Neural crest cell (in vitro differentiated cells): Measurements from ENCODE around the gene BCL2L13. TPM values are rescaled to one million over a fixed set of nuclear protein-coding genes. Genes with fewer than 3 reads are reported as not detected.
"Not testable (repeated sequence)": the region's sequence is repeated elsewhere in the genome, so short reads cannot be mapped to it uniquely, and the experiment has no call there.

Experiments used
- DNase-seq: peaks from one replicate; pipeline ENCODE4 v3.0.0; 2021; ENCODE audit warnings: low read depth, mixed read lengths, low spot score
- H3K27ac Mint-ChIP-seq: one replicate; pipeline ENCODE4 v1.8.0; 2021; ENCODE audit warnings: mild to moderate bottlenecking, mixed read lengths; ENCODE audit not compliant: unreplicated experiment
- H3K27me3 Mint-ChIP-seq: 2 replicates; pipeline ENCODE4 v1.8.0; 2021; ENCODE audit warnings: low read depth, mild to moderate bottlenecking, mixed read lengths
- H3K36me3 Mint-ChIP-seq: 2 replicates; pipeline ENCODE4 v1.8.0; 2021; ENCODE audit warnings: low read depth, mild to moderate bottlenecking, mixed read lengths
- H3K4me1 Mint-ChIP-seq: 2 replicates; pipeline ENCODE4 v1.8.0; 2021; ENCODE audit warnings: mixed read lengths
- H3K4me3 Mint-ChIP-seq: one replicate; pipeline ENCODE4 v1.8.0; 2021; ENCODE audit warnings: mild to moderate bottlenecking, mixed read lengths
- H3K9me3 Mint-ChIP-seq: 2 replicates; pipeline ENCODE4 v1.8.0; 2021; ENCODE audit warnings: mixed read lengths
- CTCF ChIP-seq: fragments of 200-600 bp; sonication (generic); conservative IDR thresholded peaks from 2 replicates; pipeline ENCODE4 v1.5.0; 2021; ENCODE audit warnings: antibody characterized with exemption, mild to moderate bottlenecking
- total RNA-seq: library from RNA; stranded (reverse); gene quantifications from 2 replicates; pipeline ENCODE4 v1.2.1, GENCODE V29; 2021

Gene BCL2L13
- total RNA-seq, 1 donor from 2014 or later: 37.5 TPM

DNA sequence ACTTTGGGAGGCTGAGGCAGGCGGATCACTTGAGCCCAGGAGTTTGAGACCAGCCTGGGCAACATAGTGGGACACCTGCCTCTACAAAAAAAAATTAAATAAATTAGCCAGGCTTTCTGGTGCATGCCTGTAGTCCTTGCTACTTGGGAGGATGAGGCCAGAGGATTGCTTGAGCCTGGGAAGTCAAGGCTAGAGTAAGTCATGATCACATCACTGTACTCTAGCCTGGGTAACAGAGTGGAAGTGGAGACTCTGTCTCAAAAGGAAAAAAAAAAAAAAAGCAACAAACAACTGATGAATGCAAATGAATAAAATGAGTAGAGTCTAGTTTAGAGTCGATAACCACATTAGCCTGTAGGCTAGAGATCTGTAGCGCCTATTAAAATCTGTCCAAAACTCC, 3.9 kb upstream of the BCL2L13 start:
- Mint-ChIP-seq H3K9me3 (no peaks in the 10 kb centered on the region), H3K27me3 (no peaks in the 10 kb centered on the region), H3K4me3 (peak overlapping the region; percentile 39), H3K4me1 (peaks cover 17% of the 10 kb centered on the region), H3K27ac (no peak overlapping the region), H3K36me3 (no peaks in the 10 kb centered on the region)
- no peak for TF ChIP-seq CTCF
- DNase-seq: no peak

DNA sequence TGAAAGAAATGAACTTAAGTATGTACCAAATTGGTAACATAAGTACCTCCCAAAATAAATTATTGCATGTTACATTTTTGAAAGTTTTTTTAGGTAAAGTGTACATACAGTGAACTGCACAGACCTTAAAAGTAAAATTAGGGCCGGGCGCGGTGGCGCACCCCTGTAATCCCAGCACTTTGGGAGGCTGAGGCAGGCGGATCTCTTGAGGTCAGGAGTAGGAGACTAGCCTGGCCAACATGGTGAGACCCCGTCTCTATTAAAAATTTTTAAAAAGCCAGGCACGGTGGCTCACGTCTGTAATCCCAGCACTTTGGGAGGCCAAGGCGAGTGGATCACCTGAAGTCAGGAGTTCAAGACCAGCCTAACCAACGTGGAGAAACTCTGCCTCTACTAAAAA, 1.7 kb upstream of the BCL2L13 start:
- H3K27ac Mint-ChIP-seq, H3K36me3 Mint-ChIP-seq, H3K4me3 Mint-ChIP-seq, H3K27me3 Mint-ChIP-seq, H3K9me3 Mint-ChIP-seq, DNase-seq: not testable (repeated sequence)
- peaks cover 21% of the 10 kb centered on the region for H3K4me1 Mint-ChIP-seq

GRCh38 chr22:17637490-17638181, 921 bp upstream of the BCL2L13 start:
- Mint-ChIP-seq H3K36me3 (peaks cover 3% of the 10 kb centered on the region), H3K27me3 (no peaks in the 10 kb centered on the region), H3K4me1 (peaks cover 21% of the 10 kb centered on the region), H3K27ac (peak overlapping the region; percentile 92), H3K9me3 (no peaks in the 10 kb centered on the region), H3K4me3 (peak overlapping the region; percentile 90)
- no peak for DNase-seq
- TF ChIP-seq CTCF: no peak

- DNase-seq: no peak
- Mint-ChIP-seq H3K9me3 (no peaks in the 10 kb centered on the region), H3K4me1 (peaks cover 21% of the 10 kb centered on the region), H3K36me3 (peaks cover 3% of the 10 kb centered on the region), H3K4me3 (peak overlapping the region; percentile 90), H3K27ac (peak overlapping the region; percentile 92), H3K27me3 (no peaks in the 10 kb centered on the region)
- no peak for TF ChIP-seq CTCF
Observed at GRCh38 chr22:17638182-17638431, 450 bp upstream of the BCL2L13 start.

DNA sequence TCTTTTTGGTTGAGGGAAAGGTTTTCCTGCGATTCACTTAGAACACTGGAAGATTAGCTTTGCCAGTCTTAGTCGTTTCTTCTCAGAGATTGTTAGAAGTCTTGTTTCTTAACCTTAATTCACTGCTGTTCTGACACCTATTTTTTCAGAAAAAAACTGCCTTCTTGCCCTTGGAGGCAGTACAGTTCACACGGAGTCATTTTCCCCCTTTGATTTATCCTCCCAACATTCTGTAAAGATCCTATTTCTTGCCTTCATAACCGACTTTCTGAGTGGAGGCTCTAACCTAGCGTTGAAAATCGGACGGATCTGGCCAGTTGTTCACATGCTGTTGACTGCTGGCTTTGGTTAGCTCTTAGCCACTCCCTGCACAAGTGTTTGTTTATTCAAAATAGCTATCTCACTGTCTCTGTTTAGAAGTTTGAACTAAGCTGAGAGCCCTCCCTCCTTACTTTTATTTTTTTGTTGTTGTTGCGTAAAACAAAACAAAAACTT, 737 bp downstream of the BCL2L13 start:
- H3K27me3 Mint-ChIP-seq: no peaks in the 10 kb centered on the region
- H3K36me3 Mint-ChIP-seq: peaks cover 3% of the 10 kb centered on the region
- peak overlapping the region; percentile 90 for H3K4me3 Mint-ChIP-seq
- H3K4me1 Mint-ChIP-seq: peaks cover 21% of the 10 kb centered on the region
- peak overlapping the region; percentile 92 for H3K27ac Mint-ChIP-seq
- no peak for TF ChIP-seq CTCF
- peak; percentile 3 for DNase-seq
- H3K9me3 Mint-ChIP-seq: no peaks in the 10 kb centered on the region

DNA sequence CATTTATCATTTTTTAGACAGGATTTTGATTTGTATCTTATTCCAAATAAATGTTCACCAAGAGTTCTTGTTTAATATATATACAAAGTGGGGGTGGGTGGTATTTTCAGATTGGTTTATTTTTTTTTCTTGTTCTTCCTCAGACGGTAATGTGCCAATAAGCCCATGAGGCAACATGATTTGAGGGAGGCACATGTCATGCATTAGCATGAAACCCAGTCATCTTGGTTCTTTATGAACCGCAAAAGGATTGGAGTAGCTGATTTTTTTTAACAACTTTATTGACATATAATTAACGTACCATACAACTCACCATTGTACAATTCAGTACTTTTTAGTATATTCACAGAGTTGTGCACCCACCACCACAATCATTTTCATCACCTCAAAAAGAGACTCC, 2.7 kb downstream of the BCL2L13 start:
- no peaks in the 10 kb centered on the region for H3K9me3 Mint-ChIP-seq
- H3K4me3 Mint-ChIP-seq: peak overlapping the region; percentile 68
- DNase-seq: no peak
- peaks cover 3% of the 10 kb centered on the region for H3K36me3 Mint-ChIP-seq
- no peak overlapping the region for H3K27ac Mint-ChIP-seq
- H3K4me1 Mint-ChIP-seq: peaks cover 21% of the 10 kb centered on the region
- no peaks in the 10 kb centered on the region for H3K27me3 Mint-ChIP-seq
- TF ChIP-seq CTCF: no peak

- not testable (repeated sequence) for H3K36me3 Mint-ChIP-seq, H3K9me3 Mint-ChIP-seq, H3K27ac Mint-ChIP-seq, DNase-seq, H3K27me3 Mint-ChIP-seq
- H3K4me1 Mint-ChIP-seq: peaks cover 21% of the 10 kb centered on the region
- H3K4me3 Mint-ChIP-seq: peak overlapping the region; percentile 55
Observed at GRCh38 chr22:17642357-17642756, 3.8 kb downstream of the BCL2L13 start.
